ENCODE data around the gene CUX1. TPM values are rescaled to one million over a fixed set of nuclear protein-coding genes. Genes with fewer than 3 reads are reported as not detected.

Gene CUX1
- total RNA-seq, 1 experiment from 2014 or later = 47.6 TPM

DNA sequence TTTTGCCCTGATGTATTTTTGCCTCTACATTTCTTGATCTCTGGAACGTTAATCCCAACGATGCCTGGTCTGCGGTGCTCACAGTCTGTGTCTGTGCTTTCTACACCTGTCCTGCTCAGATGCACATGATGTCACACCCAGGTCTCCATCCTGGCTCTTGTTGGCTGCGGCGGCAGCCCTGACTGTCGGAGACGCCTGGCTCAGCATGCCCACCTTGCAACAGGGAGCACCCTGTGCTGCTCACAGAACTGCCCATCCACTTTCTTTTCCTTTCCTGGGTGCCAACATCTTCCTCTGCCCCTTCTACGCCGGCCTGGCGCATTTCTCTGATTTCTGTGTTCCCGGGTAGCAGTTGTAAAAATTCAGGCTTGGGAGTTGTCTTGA, 106.2 kb downstream of the CUX1 start:
- CTCF ChIA-PET = no interaction called here
- TF ChIP-seq, protein P1, sequence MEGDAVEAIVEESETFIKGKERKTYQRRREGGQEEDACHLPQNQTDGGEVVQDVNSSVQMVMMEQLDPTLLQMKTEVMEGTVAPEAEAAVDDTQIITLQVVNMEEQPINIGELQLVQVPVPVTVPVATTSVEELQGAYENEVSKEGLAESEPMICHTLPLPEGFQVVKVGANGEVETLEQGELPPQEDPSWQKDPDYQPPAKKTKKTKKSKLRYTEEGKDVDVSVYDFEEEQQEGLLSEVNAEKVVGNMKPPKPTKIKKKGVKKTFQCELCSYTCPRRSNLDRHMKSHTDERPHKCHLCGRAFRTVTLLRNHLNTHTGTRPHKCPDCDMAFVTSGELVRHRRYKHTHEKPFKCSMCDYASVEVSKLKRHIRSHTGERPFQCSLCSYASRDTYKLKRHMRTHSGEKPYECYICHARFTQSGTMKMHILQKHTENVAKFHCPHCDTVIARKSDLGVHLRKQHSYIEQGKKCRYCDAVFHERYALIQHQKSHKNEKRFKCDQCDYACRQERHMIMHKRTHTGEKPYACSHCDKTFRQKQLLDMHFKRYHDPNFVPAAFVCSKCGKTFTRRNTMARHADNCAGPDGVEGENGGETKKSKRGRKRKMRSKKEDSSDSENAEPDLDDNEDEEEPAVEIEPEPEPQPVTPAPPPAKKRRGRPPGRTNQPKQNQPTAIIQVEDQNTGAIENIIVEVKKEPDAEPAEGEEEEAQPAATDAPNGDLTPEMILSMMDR (IDR thresholded peaks at IDR 0.05; ENCODE audit: unreplicated experiment) = no peak
- H3K27me3 Mint-ChIP-seq (ENCODE audit: insufficient read depth, unreplicated experiment) = no peaks in the 10 kb centered on the region
- no peak overlapping the region for H3K4me3 Mint-ChIP-seq (ENCODE audit: unreplicated experiment)
- no TSS peak for BruUV-seq (replicated peaks)
- H3K27ac Mint-ChIP-seq (ENCODE audit: low read depth, unreplicated experiment) = no peak overlapping the region
- intact Hi-C loops (cut with micrococcal nuclease) = no loop called here
- no peak for DNase-seq (ENCODE audit: unreplicated experiment)
- peaks cover 4% of the 10 kb centered on the region for H3K4me1 Mint-ChIP-seq (ENCODE audit: insufficient read depth, unreplicated experiment)
- POLR2A ChIA-PET = no interaction called here
- H3K36me3 Mint-ChIP-seq (ENCODE audit: insufficient read depth, unreplicated experiment) = peaks cover 23% of the 10 kb centered on the region
- no peaks in the 10 kb centered on the region for H3K9me3 Mint-ChIP-seq (ENCODE audit: unreplicated experiment)

DNA sequence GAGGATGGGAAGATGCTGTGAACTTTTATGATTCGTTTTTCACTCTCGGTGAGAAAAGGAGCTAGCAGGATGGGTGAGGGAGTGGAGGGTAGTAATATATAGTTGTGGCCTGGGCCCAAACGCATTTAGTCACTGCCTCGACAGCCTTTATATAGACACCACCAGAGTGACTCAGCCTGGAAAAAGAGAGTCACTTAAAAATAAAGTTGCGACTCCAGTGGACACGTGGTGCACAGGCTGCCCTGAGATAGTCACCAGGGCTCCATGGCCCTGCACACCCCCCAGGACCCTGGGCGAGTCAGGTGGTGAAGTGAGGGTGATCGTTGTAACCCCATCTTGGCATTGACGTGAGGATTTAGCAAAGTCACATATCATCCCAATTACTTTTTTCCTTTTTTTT, 106.7 kb downstream of the CUX1 start:
- Mint-ChIP-seq H3K9me3 (ENCODE audit: unreplicated experiment) (no peaks in the 10 kb centered on the region), H3K36me3 (ENCODE audit: insufficient read depth, unreplicated experiment) (peaks cover 17% of the 10 kb centered on the region), H3K4me1 (ENCODE audit: insufficient read depth, unreplicated experiment) (peaks cover 4% of the 10 kb centered on the region), H3K27me3 (ENCODE audit: insufficient read depth, unreplicated experiment) (no peaks in the 10 kb centered on the region), H3K4me3 (ENCODE audit: unreplicated experiment) (no peak overlapping the region), H3K27ac (ENCODE audit: low read depth, unreplicated experiment) (no peak overlapping the region)
- peak; percentile 13 for DNase-seq (ENCODE audit: unreplicated experiment)
- intact Hi-C loops (cut with micrococcal nuclease) = no loop called here
- no TSS peak for BruUV-seq (replicated peaks)
- POLR2A ChIA-PET = no interaction called here
- TF ChIP-seq, protein P1 (IDR thresholded peaks at IDR 0.05; ENCODE audit: unreplicated experiment) = no peak
- CTCF ChIA-PET = no interaction called here

DNA sequence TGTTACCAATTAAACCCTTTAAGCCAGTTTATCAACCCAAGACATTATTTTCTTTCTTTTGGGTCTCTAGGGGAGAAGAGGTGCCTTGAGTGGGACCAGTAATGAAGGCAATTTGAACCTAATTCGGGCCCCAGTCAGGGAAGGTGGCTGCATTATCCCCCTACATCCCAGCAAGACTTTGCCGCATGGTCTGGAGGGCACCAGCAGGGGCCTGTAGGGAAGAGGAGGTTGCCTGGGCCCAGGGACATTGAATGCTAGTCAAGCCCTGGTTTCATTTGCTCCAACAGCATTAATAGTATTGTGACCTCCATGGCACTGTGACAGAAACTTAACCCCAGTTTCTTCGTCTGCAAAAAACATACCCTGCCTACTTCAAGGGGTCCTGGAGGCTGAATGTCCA, 108.8 kb downstream of the CUX1 start:
- H3K4me3 Mint-ChIP-seq (ENCODE audit: unreplicated experiment) = no peak overlapping the region
- peaks cover 17% of the 10 kb centered on the region for H3K36me3 Mint-ChIP-seq (ENCODE audit: insufficient read depth, unreplicated experiment)
- ChIA-PET CTCF (no interaction called here), POLR2A (no interaction called here)
- peaks cover 4% of the 10 kb centered on the region for H3K4me1 Mint-ChIP-seq (ENCODE audit: insufficient read depth, unreplicated experiment)
- TF ChIP-seq, protein P1 (IDR thresholded peaks at IDR 0.05; ENCODE audit: unreplicated experiment) = no peak
- no TSS peak for BruUV-seq (replicated peaks)
- no peaks in the 10 kb centered on the region for H3K27me3 Mint-ChIP-seq (ENCODE audit: insufficient read depth, unreplicated experiment)
- intact Hi-C loops (cut with micrococcal nuclease) = no loop called here
- DNase-seq (ENCODE audit: unreplicated experiment) = no peak
- peaks cover 8% of the 10 kb centered on the region for H3K9me3 Mint-ChIP-seq (ENCODE audit: unreplicated experiment)
- no peak overlapping the region for H3K27ac Mint-ChIP-seq (ENCODE audit: low read depth, unreplicated experiment)

DNA sequence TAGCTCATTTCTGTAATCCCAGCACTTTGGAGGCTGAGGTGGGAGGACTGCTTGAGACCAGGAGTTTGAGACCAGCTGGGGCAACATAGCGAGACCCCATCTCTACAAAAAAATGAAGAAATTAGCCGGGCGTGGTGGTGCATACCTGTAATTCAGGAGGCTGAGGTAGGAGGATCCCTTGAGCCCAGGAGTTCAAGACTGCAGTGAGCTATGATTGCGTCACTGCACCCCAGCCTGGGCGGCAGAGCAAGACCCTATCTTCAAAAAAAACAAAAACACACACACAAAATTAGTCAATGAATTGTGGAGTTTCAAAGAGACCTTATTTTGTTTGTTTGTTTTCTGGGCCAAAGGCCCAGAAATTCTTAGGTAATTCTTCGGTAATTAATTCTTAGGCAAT, 110.0 kb downstream of the CUX1 start:
- TF ChIP-seq, protein P1 (IDR thresholded peaks at IDR 0.05; ENCODE audit: unreplicated experiment) = no peak
- intact Hi-C loops (cut with micrococcal nuclease) = no loop called here
- H3K27me3 Mint-ChIP-seq (ENCODE audit: insufficient read depth, unreplicated experiment) = no peaks in the 10 kb centered on the region
- H3K4me1 Mint-ChIP-seq (ENCODE audit: insufficient read depth, unreplicated experiment) = peaks cover 4% of the 10 kb centered on the region
- H3K36me3 Mint-ChIP-seq (ENCODE audit: insufficient read depth, unreplicated experiment) = peaks cover 17% of the 10 kb centered on the region
- ChIA-PET CTCF (no interaction called here), POLR2A (no interaction called here)
- peaks cover 8% of the 10 kb centered on the region for H3K9me3 Mint-ChIP-seq (ENCODE audit: unreplicated experiment)
- DNase-seq (ENCODE audit: unreplicated experiment) = no peak
- no TSS peak for BruUV-seq (replicated peaks)
- no peak overlapping the region for H3K4me3 Mint-ChIP-seq (ENCODE audit: unreplicated experiment)
- no peak overlapping the region for H3K27ac Mint-ChIP-seq (ENCODE audit: low read depth, unreplicated experiment)
